A204.1 (cell line): ENCODE data around the gene FCER2.
"Not testable (repeated sequence)": the region's sequence is repeated elsewhere in the genome, so short reads cannot be mapped to it uniquely, and the experiment has no call there.

Experiments
- FAIRE-seq: peaks from 2 replicates; lab custom pipeline; 2012; peaks lifted over from hg19 to GRCh38; lab: Jason Lieb, UNC

FCER2 gene

GRCh38 chr19:7645656-7646425 lies 56.1 kb downstream of the FCER2 start:
- FAIRE-seq = no peak

GRCh38 chr19:7645163-7645562 lies 56.8 kb downstream of the FCER2 start:
- FAIRE-seq = no peak

GRCh38 chr19:7644550-7644877 lies 57.4 kb downstream of the FCER2 start:
- FAIRE-seq = no peak

DNA sequence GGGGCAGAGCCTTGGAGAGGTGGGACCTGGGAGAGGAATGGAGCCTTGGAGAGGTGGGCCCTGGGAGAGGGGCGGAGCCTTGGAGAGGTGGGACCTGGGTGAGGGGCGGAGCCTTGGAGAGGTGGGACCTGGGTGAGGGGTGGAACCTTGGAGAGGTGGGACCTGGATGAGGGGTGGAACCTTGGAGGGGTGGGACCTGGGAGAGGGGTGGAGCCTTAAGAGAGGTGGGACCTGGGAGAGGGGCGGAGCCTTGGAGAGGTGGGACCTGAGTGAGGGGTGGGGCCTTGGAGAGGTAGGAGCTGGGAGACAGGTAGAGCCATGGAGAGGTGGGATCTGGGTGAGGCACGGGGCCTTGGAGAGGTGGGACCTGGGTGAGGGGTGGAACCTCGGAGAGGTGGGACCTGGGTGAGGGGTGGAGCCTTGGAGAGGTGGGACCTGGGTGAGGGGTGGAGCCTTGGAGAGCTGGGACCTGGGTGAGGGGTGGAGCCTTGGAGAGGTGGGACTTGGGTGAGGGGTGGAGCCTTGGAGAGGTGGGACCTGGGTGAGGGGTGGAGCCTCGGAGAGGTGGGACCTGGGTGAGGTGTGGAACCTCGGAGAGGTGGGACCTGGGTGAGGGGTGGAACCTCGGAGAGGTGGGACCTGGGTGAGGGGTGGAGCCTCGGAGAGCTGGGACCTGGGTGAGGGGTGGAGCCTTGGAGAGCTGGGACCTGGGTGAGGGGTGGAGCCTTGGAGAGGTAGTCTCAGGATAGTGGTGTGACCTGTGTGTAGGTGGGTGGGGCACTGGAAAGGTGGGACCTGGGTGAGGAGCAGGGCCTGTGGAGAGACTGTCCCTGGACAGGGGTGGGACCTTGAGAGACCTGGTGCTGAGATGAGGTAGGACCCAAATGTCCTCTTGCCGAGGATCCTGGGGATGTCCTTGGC lies 58.0 kb downstream of the FCER2 start:
- FAIRE-seq = not testable (repeated sequence)

DNA sequence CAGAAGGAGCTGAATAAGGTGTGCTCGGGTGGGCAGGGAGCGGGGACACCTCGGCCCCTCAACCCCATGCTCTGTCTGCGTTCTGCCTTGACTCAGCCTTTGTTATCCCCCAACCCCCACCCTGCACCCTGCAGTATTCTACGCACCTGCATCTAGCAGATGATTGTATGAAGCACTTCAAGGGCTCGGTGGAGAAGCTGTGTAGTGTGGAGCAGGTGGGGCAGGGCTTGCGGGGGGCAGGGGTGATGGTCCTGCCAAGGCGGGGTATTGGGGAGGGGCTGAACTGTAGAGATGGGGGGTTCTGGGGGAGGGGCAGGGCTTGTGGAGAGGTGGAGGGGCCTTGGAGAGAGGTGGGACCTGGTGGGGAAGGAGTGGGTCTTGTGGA lies 58.9 kb downstream of the FCER2 start:
- FAIRE-seq = no peak

DNA sequence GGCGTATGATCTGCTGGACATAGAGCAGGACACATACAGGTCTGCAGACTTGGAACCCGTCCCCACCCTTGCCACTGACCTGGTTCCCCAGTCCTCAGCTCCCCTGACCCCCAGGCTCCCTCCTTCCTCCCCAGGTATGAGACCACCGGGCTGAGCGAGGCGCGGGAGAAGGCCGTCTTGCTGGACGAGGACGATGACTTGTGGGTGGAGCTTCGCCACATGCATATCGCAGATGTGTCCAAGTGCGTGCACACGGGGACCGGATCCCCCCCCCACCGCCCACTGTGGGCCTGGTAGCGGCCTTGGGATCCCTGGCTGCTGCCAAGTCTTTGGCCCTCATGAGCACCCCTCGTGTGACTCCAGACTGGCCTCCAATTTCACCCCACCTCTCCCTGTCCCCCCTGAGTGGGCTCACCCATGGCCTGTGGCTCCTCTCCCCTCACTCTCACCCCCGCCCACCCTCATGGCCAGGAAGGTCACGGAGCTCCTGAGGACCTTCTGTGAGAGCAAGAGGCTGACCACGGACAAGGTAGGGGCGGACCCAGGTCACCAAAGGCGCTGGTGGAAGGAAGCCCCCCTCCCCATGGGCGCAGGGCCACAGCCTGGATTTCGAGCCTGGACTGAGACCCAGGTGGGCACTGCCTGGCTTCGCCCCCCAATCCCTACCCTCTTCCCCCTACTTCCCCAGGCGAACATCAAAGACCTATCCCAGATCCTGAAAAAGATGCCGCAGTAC lies 59.5 kb downstream of the FCER2 start:
- no peak for FAIRE-seq

DNA sequence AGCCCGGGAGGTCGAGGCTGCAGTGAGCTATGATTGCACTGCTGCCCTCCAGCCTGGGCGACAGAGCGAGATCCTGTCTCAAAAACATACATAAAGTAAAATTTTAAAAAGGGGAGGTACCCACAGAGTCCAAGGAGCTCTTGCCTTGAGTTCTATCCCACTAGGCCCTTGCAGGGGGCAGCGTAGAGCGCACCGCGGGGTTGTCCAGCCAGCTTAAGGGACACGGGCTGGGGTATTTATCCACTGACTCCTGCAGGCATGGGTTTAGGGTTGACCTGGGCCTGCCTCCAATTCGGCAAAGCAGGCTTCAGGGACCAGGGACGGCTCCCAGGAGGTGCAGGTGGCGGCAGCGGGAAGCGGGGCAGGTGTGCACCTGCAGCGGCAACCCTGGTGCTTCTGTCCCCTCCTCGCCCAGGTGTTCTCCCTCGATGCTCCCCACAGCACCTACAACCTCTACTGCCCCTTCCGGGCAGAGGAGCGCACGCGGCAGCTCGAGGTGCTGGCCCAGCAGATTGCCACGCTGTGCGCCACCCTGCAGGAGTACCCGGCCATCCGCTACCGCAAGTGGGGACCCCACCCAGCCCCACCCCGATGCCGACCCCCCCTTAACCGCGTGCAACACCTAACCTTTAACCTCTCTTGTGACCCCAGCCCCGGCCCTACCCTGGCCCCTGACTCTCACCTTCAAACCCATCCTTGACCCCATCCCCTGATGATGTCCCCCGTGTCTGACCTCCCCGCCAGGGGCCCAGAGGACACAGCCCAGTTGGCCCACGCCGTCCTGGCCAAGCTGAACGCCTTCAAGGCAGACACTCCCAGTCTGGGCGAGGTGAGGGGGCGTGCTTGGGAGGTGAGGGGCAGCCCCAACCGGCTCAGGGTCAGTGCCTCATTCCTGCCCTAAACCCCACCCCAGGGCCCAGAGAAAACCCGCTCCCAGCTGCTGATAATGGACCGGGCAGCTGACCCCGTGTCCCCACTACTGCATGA lies 60.3 kb downstream of the FCER2 start:
- FAIRE-seq = no peak

DNA sequence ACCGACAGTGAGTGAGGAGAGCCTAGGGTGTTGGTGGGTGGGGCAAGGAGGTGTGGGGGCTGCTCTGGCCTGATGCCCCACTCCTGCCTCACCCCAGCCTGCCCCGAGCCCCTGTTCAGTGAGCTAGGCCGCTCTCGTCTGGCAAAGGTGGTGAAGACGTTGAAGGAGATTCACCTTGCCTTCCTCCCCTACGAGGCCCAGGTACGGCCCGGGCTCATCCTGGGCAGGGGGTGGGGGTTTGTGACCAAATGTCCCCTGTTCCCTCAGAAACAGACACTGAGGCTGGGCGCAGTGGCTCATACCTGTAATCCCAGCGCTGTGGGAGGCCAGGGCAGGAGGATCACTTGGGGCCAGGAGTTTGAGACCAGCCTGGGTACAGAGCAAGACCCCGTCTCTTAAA lies 61.1 kb downstream of the FCER2 start:
- FAIRE-seq = no peak

DNA sequence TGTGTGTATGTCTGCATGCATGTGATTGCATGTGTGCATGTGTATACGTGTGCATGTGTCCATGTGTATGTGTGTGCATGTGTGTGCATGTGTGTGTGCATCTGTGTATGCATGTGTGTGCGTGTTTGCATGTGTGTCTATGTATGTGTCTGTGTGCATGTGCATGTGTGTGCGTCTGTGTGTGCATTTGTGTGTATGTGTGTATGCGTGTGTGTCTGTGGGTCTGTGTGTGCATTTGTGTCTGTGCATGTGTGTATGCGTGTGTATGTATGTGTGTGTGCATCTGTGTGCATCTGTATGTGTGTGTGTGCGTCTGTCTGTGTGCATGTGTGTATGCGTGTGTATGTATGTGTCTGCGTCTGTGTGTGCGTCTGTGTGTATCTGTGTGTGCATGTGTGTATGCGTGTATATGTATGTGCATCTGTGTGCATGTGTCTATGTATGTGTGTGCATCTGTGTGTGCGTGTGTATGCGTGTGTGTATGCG lies 62.0 kb downstream of the FCER2 start:
- no peak for FAIRE-seq

DNA sequence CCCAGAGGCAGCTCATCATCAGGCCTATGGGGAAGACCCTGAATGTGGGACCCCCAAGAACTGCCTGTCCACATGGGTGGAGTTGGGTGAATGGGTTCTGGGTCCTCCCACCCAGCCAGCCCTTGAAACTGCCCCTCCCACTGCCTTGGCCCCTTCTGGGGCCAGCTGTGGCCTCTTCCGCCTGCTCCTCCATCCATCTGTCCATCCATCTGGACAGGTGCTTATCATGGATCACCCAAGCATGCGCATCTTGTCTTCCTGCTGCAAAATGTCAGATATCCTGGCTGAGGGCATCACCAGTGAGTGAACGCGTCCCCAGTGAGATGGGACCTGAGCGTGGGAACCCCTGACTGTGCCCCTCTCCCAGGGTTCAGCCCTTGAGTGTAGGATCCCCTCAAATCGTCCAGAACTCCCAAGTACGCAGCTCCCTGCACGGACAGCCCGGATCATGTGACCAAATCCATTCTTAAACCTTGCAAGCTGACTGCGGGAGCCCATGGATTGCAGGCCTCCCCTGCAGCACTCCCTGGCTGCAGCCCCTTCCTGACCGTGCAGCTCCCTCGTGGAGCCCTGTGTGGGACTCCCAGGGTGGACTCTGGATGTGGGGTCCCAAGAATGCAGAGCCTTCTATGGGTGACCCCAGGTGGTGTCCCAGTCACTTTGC lies 63.0 kb downstream of the FCER2 start:
- FAIRE-seq = no peak
